Bronchial epithelial cell (primary cell): ENCODE data around the gene CXCL1. TPM values are rescaled to one million over a fixed set of nuclear protein-coding genes. Genes with fewer than 3 reads are reported as not detected.

Experiments used
- DNase-seq: peaks from one replicate; pipeline ENCODE4 v3.0.0-alpha.2; 2010; ENCODE audit warnings: low read depth
- FAIRE-seq: peaks from 2 replicates; lab custom pipeline; 2011; peaks lifted over from hg19 to GRCh38; lab: Jason Lieb, UNC
- H3K27me3 ChIP-seq: 2 replicates; pipeline ENCODE4 v1.5.1; 2011; ENCODE audit warnings: low read length; ENCODE audit not compliant: control insufficient read depth, insufficient read depth
- H3K36me3 ChIP-seq: 2 replicates; pipeline ENCODE4 v1.5.1; 2011; ENCODE audit warnings: low read length; ENCODE audit not compliant: control insufficient read depth, insufficient read depth
- H3K4me3 ChIP-seq: 2 replicates; pipeline ENCODE4 v1.5.1; 2011; ENCODE audit warnings: mild to moderate bottlenecking, low read depth, low read length, control low read depth
- CTCF ChIP-seq: IDR thresholded peaks from 2 replicates; pipeline ENCODE4 v1.5.1; 2011; ENCODE audit warnings: mild to moderate bottlenecking, moderate library complexity, low read length, control low read depth, inconsistent platforms; ENCODE audit not compliant: insufficient read depth, severe bottlenecking
- total RNA-seq: library from RNA; depleted of rRNA; stranded (reverse); fragments of >200 nt; gene quantifications from 2 replicates; pipeline ENCODE4 v1.2.1, GENCODE V29; 2014

The CXCL1 gene
- total RNA-seq, 1 donor from 2014 or later: 4.2 TPM

- FAIRE-seq: no peak
- peak; percentile 81 for DNase-seq
- H3K36me3 ChIP-seq: no peaks in the 10 kb centered on the region
Measured at GRCh38 chr4:73866246-73866645, 2.9 kb upstream of the CXCL1 start.

GRCh38 chr4:73867783-73868182 is 1.4 kb upstream of the CXCL1 start:
- peak; percentile 45 for TF ChIP-seq CTCF
- FAIRE-seq: no peak
- peak; percentile 92 for DNase-seq

More at GRCh38 chr4:73866246-73866645, 2.9 kb upstream of the CXCL1 start:
- Histone ChIP-seq H3K4me3 (no peak overlapping the region), H3K27me3 (no peaks in the 10 kb centered on the region)
- no peak for TF ChIP-seq CTCF

DNA sequence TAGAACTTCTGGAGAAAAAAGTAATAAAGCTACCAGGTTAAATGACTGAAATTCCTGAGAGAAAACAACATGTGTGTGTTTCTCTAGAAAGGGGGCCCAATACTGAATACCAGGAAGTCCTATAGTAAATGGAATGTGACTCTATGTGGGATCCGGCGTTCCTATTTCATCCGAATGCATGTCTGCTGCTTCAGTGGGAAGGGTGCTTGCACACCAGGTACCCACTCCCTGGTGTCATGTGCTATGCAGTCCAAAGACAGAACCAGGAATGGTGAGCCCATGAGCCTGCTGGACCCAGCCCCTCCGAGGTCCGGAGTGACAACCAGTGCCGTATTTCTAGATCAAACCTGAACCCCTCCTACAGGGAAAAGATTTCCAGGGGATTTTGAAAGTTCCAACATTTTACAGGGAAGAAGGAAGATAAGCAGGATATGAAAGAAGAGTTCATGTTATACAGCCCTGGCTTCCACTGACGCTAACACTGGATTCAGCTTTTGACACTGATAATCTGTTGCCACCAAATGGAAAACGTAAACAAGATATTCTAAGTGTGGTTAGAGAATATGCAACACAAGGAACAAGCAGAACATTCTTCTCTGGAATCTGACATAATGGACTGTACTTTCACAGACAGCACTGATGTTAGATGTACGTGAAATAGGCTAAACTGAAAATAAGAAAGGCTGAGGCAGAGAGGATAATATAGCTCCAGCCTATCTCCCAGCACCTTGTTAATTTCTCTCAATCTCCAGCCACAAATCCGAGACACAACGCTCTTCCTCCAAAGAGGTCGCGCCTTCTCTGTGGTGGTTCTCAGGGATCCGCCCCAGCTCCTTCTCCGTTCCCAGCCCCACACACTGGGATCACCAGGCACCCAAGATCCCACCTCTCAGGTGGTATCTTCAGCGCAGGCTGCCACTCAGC is 725 bp upstream of the CXCL1 start:
- Histone ChIP-seq H3K36me3 (no peaks in the 10 kb centered on the region), H3K27me3 (no peaks in the 10 kb centered on the region), H3K4me3 (peak overlapping the region; percentile 62)
- FAIRE-seq (no peak), DNase-seq (peak; percentile 30)
- TF ChIP-seq CTCF: no peak

More at GRCh38 chr4:73867783-73868182, 1.4 kb upstream of the CXCL1 start:
- no peaks in the 10 kb centered on the region for H3K36me3 ChIP-seq
- no peaks in the 10 kb centered on the region for H3K27me3 ChIP-seq
- no peak overlapping the region for H3K4me3 ChIP-seq

DNA sequence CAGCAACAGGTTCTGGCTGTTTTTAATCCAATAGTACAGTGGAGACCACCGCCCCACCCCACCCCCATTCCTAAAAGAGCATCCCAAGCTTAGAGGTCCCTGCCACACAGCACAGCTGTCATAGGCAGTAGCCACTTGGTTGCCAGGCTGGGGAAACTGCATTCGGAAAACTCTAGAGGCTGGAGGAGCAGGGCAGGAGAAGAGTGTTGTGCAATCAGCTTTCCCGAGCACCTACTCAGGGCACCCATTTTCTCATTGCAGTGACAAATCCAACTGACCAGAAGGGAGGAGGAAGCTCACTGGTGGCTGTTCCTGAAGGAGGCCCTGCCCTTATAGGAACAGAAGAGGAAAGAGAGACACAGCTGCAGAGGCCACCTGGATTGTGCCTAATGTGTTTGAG is 1.1 kb downstream of the CXCL1 start:
- DNase-seq (peak; percentile 76), FAIRE-seq (no peak)
- Histone ChIP-seq H3K27me3 (no peaks in the 10 kb centered on the region), H3K4me3 (peak overlapping the region; percentile 62), H3K36me3 (no peaks in the 10 kb centered on the region)
- TF ChIP-seq CTCF: no peak

DNA sequence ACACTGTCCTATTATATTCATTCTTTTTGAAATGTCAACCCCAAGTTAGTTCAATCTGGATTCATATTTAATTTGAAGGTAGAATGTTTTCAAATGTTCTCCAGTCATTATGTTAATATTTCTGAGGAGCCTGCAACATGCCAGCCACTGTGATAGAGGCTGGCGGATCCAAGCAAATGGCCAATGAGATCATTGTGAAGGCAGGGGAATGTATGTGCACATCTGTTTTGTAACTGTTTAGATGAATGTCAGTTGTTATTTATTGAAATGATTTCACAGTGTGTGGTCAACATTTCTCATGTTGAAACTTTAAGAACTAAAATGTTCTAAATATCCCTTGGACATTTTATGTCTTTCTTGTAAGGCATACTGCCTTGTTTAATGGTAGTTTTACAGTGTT is 1.6 kb downstream of the CXCL1 start:
- no peak for TF ChIP-seq CTCF
- Histone ChIP-seq H3K27me3 (no peaks in the 10 kb centered on the region), H3K36me3 (no peaks in the 10 kb centered on the region), H3K4me3 (no peak overlapping the region)
- no peak for FAIRE-seq
- DNase-seq: peak; percentile 55
